ENCODE measurements around the gene SHANK1. TPM values are rescaled to one million over a fixed set of nuclear protein-coding genes. Genes with fewer than 3 reads are reported as not detected.

The SHANK1 gene
- total RNA-seq, 1 experiment from 2014 or later, result 0.47 TPM

DNA sequence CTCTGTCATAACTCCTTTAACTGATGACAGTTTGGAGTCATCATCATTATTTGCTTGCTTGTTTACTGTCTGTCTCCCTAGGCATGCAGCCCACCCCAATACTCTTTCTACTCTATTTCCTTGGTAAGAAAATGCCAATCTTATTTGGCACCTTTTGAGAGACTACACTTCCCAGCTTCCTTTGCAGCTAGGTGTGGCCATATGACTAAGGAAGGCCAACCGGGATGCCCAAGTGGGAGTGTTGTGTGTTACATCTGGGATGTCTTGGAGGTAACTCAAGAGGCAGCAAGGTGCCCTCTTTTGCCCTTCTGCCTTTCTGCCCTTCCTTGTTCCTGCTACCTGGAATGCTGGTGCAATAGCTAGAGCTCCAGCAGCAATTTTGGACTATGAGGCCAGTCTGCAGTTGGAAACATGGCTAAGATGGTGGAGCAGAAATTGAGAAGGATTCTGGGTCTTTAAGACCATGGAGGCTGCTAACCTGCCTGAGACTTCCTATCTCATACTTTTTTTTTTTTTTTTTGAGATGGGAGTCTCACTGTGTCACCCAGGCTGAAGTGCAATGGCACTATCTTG, 42.9 kb downstream of the SHANK1 start:
- TF ChIP-seq EZH2phosphoT487 (IDR thresholded peaks at IDR 0.05; ENCODE audit: borderline replicate concordance, low read length), result no peak
- TF ChIP-seq, protein P1, sequence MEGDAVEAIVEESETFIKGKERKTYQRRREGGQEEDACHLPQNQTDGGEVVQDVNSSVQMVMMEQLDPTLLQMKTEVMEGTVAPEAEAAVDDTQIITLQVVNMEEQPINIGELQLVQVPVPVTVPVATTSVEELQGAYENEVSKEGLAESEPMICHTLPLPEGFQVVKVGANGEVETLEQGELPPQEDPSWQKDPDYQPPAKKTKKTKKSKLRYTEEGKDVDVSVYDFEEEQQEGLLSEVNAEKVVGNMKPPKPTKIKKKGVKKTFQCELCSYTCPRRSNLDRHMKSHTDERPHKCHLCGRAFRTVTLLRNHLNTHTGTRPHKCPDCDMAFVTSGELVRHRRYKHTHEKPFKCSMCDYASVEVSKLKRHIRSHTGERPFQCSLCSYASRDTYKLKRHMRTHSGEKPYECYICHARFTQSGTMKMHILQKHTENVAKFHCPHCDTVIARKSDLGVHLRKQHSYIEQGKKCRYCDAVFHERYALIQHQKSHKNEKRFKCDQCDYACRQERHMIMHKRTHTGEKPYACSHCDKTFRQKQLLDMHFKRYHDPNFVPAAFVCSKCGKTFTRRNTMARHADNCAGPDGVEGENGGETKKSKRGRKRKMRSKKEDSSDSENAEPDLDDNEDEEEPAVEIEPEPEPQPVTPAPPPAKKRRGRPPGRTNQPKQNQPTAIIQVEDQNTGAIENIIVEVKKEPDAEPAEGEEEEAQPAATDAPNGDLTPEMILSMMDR (conservative IDR thresholded peaks at IDR 0.05; ENCODE audit: low read depth, low read length), result no peak
- no peak for TF ChIP-seq EZH2 (IDR thresholded peaks at IDR 0.05; ENCODE audit: low read length, unreplicated experiment)
- H3K27ac ChIP-seq (ENCODE audit: low read length), result no peak overlapping the region
- CTCF ChIA-PET, result no interaction called here
- intact Hi-C loops (cut with micrococcal nuclease), result no loop called here
- H3K4me3 ChIP-seq (ENCODE audit: low read length), result no peak overlapping the region
- H3F3A ChIP-seq (ENCODE audit: low read length, unreplicated experiment), result no peaks in the 10 kb centered on the region
- no peaks in the 10 kb centered on the region for H3K9me2 ChIP-seq (replicated peaks; ENCODE audit: low read length)
- POLR2A ChIA-PET (ENCODE audit: unreplicated experiment), result no interaction called here
- BruUV-seq (replicated peaks), result no TSS peak
- no peak overlapping the region for H2AFZ ChIP-seq (ENCODE audit: low read length)
- no peaks in the 10 kb centered on the region for H3K79me2 ChIP-seq (ENCODE audit: low read length)
- no peak for DNase-seq
- H3K4me2 ChIP-seq (ENCODE audit: low read length), result no peak overlapping the region
- H4K20me1 ChIP-seq (ENCODE audit: low read length), result no peaks in the 10 kb centered on the region
- no peaks in the 10 kb centered on the region for H3K36me3 ChIP-seq (ENCODE audit: low read depth, low read length)
- H3K9me3 ChIP-seq (ENCODE audit: low read length), result no peaks in the 10 kb centered on the region
- H3K9ac ChIP-seq (ENCODE audit: low read length), result no peak overlapping the region
- H3K27me3 ChIP-seq (ENCODE audit: low read length), result peaks cover 36% of the 10 kb centered on the region
- ATAC-seq, result no peak
- H3K4me1 ChIP-seq (ENCODE audit: insufficient read depth, low read length), result no peaks in the 10 kb centered on the region

DNA sequence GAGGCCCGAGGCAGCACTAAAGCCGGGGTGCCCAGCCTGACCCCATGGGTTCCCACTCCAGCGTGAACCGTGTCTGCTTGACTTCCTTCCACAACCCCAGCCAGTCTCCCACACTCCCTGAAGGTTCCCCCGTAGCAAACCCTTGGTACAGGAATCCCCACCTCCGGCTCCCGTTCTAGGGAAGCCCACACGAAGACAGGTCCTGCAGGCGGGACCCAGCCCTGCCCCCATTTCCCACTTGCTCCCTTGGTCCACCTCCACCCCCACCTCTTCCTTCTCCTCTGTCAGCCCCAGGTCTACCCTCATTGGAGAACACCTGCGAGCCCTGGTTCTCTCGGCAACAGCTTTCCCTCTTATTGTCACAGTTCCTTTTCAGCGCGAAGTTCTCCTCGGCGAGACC, 46.5 kb downstream of the SHANK1 start:
- H3K4me3 ChIP-seq (ENCODE audit: low read length), result no peak overlapping the region
- no peaks in the 10 kb centered on the region for H3K36me3 ChIP-seq (ENCODE audit: low read depth, low read length)
- peaks cover 44% of the 10 kb centered on the region for H3K27me3 ChIP-seq (ENCODE audit: low read length)
- POLR2A ChIA-PET (ENCODE audit: unreplicated experiment), result no interaction called here
- H4K20me1 ChIP-seq (ENCODE audit: low read length), result no peaks in the 10 kb centered on the region
- H2AFZ ChIP-seq (ENCODE audit: low read length), result no peak overlapping the region
- CTCF ChIA-PET, result no interaction called here
- BruUV-seq (replicated peaks), result no TSS peak
- intact Hi-C loops (cut with micrococcal nuclease), result no loop called here
- H3F3A ChIP-seq (ENCODE audit: low read length, unreplicated experiment), result no peaks in the 10 kb centered on the region
- H3K9me3 ChIP-seq (ENCODE audit: low read length), result no peaks in the 10 kb centered on the region
- no peak for DNase-seq
- no peaks in the 10 kb centered on the region for H3K4me1 ChIP-seq (ENCODE audit: insufficient read depth, low read length)
- TF ChIP-seq, protein P1 (conservative IDR thresholded peaks at IDR 0.05; ENCODE audit: low read depth, low read length), result no peak
- TF ChIP-seq EZH2phosphoT487 (IDR thresholded peaks at IDR 0.05; ENCODE audit: borderline replicate concordance, low read length) (no peak), EZH2 (IDR thresholded peaks at IDR 0.05; ENCODE audit: low read length, unreplicated experiment) (no peak)
- no peak overlapping the region for H3K9ac ChIP-seq (ENCODE audit: low read length)
- no peak for ATAC-seq
- H3K27ac ChIP-seq (ENCODE audit: low read length), result no peak overlapping the region
- no peak overlapping the region for H3K4me2 ChIP-seq (ENCODE audit: low read length)
- no peaks in the 10 kb centered on the region for H3K9me2 ChIP-seq (replicated peaks; ENCODE audit: low read length)
- H3K79me2 ChIP-seq (ENCODE audit: low read length), result no peaks in the 10 kb centered on the region

DNA sequence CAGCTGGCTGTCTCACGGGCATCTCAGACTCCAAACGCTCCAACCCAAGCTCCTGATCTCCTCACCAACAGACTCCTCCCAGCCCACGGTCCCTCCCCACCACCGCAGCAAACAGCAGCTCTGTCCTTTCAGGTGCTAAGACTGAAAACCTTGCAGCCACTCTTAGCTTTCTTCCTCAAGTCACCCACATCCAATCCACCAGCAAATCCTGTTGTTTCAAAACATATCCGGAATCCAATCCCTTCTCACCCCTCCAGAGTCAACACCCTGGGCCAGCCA, 49.6 kb downstream of the SHANK1 start:
- H3K79me2 ChIP-seq (ENCODE audit: low read length), result no peaks in the 10 kb centered on the region
- ATAC-seq, result no peak
- no peaks in the 10 kb centered on the region for H3K36me3 ChIP-seq (ENCODE audit: low read depth, low read length)
- no peak for TF ChIP-seq EZH2 (IDR thresholded peaks at IDR 0.05; ENCODE audit: low read length, unreplicated experiment)
- TF ChIP-seq, protein P1 (conservative IDR thresholded peaks at IDR 0.05; ENCODE audit: low read depth, low read length), result no peak
- no peak for TF ChIP-seq EZH2phosphoT487 (IDR thresholded peaks at IDR 0.05; ENCODE audit: borderline replicate concordance, low read length)
- no peaks in the 10 kb centered on the region for H4K20me1 ChIP-seq (ENCODE audit: low read length)
- no peaks in the 10 kb centered on the region for H3F3A ChIP-seq (ENCODE audit: low read length, unreplicated experiment)
- H2AFZ ChIP-seq (ENCODE audit: low read length), result no peak overlapping the region
- H3K9ac ChIP-seq (ENCODE audit: low read length), result no peak overlapping the region
- ChIA-PET POLR2A (ENCODE audit: unreplicated experiment) (no interaction called here), CTCF (interaction anchor here (1.2 kb wide), 1 partner anchor 34 kb away, joined by 3 read pairs; no protein-coding TSS in a partner anchor)
- intact Hi-C loops (cut with micrococcal nuclease), result no loop called here
- H3K4me3 ChIP-seq (ENCODE audit: low read length), result no peak overlapping the region
- H3K9me3 ChIP-seq (ENCODE audit: low read length), result no peaks in the 10 kb centered on the region
- no peaks in the 10 kb centered on the region for H3K9me2 ChIP-seq (replicated peaks; ENCODE audit: low read length)
- BruUV-seq (replicated peaks), result no TSS peak
- DNase-seq, result no peak
- H3K4me1 ChIP-seq (ENCODE audit: insufficient read depth, low read length), result no peaks in the 10 kb centered on the region
- H3K4me2 ChIP-seq (ENCODE audit: low read length), result no peak overlapping the region
- H3K27ac ChIP-seq (ENCODE audit: low read length), result no peak overlapping the region
- H3K27me3 ChIP-seq (ENCODE audit: low read length), result peaks cover 59% of the 10 kb centered on the region
